Chondrocyte (in vitro differentiated cells): Measurements from ENCODE around the gene EZH1. TPM values are rescaled to one million over a fixed set of nuclear protein-coding genes. Genes with fewer than 3 reads are reported as not detected.
A peak's percentile ranks its signal among the peaks of the same experiment; 100 is the strongest.

Experiments
- DNase-seq: peaks from one replicate; pipeline ENCODE4 v3.0.0; 2021; ENCODE audit warnings: mixed read lengths, low spot score
- H3K27ac Mint-ChIP-seq: one replicate; pipeline ENCODE4 v1.8.0; 2021; ENCODE audit warnings: mild to moderate bottlenecking, moderate library complexity, mixed read lengths; ENCODE audit not compliant: unreplicated experiment
- H3K27me3 Mint-ChIP-seq: 2 replicates; pipeline ENCODE4 v1.8.0; 2021; ENCODE audit warnings: low read depth, mixed read lengths
- H3K36me3 Mint-ChIP-seq: 2 replicates; pipeline ENCODE4 v1.8.0; 2021; ENCODE audit warnings: low read depth, mixed read lengths
- H3K4me1 Mint-ChIP-seq: 2 replicates; pipeline ENCODE4 v1.8.0; 2021; ENCODE audit warnings: low read depth, mild to moderate bottlenecking, mixed read lengths
- H3K4me3 Mint-ChIP-seq: one replicate; pipeline ENCODE4 v1.8.0; 2021; ENCODE audit warnings: mild to moderate bottlenecking, moderate library complexity, mixed read lengths; ENCODE audit not compliant: unreplicated experiment
- H3K9me3 Mint-ChIP-seq: 2 replicates; pipeline ENCODE4 v1.8.0; 2021; ENCODE audit warnings: low read depth, mixed read lengths
- CTCF ChIP-seq: fragments of 200-600 bp; sonication (generic); IDR thresholded peaks from 2 replicates; pipeline ENCODE4 v1.5.0; 2021; ENCODE audit warnings: antibody characterized with exemption, mild to moderate bottlenecking, moderate library complexity
- total RNA-seq: library from RNA; stranded (reverse); gene quantifications from 3 replicates; pipeline ENCODE4 v1.2.1, GENCODE V29; 2021

EZH1 gene
- total RNA-seq, 1 donor from 2014 or later, result 22.2 TPM

GRCh38 chr17:42698736-42699414 lies 46.0 kb downstream of the EZH1 start:
- Mint-ChIP-seq H3K27me3 (no peaks in the 10 kb centered on the region), H3K4me1 (peaks cover 4% of the 10 kb centered on the region), H3K9me3 (no peaks in the 10 kb centered on the region), H3K36me3 (peaks cover 19% of the 10 kb centered on the region), H3K4me3 (no peak overlapping the region), H3K27ac (no peak overlapping the region)
- no peak for DNase-seq
- no peak for TF ChIP-seq CTCF

DNA sequence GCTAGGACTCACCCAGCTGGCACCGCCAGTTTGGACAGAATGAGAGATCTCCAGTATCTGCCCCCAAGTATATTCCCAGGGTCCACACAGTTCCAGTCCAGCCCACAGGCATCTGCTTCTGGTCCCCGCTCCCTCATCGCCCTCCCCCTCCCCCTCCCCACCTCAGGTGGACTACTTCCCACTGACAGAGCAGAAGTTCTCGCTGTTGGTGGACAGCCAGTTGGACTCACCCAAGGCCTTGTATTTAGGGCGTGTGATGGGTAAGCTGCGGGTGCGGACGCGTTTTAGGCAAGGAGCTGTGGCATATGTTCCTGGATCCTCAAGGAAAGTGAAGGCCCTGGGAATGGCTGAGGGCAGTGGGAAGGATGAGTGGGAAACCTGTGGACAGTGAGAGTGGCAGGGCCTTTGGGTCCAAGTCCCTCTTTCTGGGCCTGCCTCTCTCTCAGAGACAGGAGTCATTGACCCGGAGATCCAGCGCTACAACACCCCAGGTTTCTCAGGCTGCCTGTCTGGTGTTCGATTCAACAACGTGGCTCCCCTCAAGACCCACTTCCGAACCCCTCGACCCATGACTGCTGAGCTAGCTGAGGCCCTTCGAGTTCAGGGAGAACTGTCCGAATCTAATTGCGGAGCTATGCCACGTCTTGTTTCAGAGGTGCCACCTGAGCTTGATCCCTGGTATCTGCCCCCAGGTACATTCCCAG lies 47.6 kb downstream of the EZH1 start:
- no peaks in the 10 kb centered on the region for H3K9me3 Mint-ChIP-seq
- H3K36me3 Mint-ChIP-seq, result peaks cover 13% of the 10 kb centered on the region
- no peak overlapping the region for H3K27ac Mint-ChIP-seq
- peaks cover 4% of the 10 kb centered on the region for H3K4me1 Mint-ChIP-seq
- DNase-seq, result no peak
- no peak for TF ChIP-seq CTCF
- H3K4me3 Mint-ChIP-seq, result no peak overlapping the region
- H3K27me3 Mint-ChIP-seq, result no peaks in the 10 kb centered on the region

- H3K4me3 Mint-ChIP-seq, result no peak overlapping the region
- no peaks in the 10 kb centered on the region for H3K27me3 Mint-ChIP-seq
- peaks cover 4% of the 10 kb centered on the region for H3K4me1 Mint-ChIP-seq
- DNase-seq, result no peak
- peaks cover 17% of the 10 kb centered on the region for H3K36me3 Mint-ChIP-seq
- TF ChIP-seq CTCF, result no peak
- H3K27ac Mint-ChIP-seq, result no peak overlapping the region
- no peaks in the 10 kb centered on the region for H3K9me3 Mint-ChIP-seq
Observed at GRCh38 chr17:42695500-42695899, 49.3 kb downstream of the EZH1 start.

DNA sequence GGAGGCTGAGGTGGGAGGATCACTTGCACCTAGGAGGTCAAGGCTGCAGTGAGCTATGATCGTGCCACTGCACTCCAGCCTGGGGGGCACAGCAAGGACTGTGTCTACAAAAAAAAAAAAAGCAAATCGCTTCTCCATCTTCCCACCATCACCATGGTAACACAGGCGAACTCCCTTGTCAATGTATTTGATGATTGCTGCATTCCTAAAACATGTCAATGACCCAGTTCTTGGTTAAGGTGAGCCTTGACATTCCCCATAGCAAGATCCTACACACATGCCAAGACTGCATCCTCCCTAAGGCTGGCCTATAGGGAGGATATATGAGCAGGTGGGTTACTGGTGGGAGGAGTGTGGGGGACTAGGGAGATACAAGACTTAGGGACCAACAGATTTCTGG lies 50.3 kb downstream of the EZH1 start:
- no peak for TF ChIP-seq CTCF
- Mint-ChIP-seq H3K27me3 (no peaks in the 10 kb centered on the region), H3K4me1 (peaks cover 4% of the 10 kb centered on the region), H3K9me3 (no peaks in the 10 kb centered on the region), H3K36me3 (peaks cover 17% of the 10 kb centered on the region), H3K27ac (no peak overlapping the region), H3K4me3 (no peak overlapping the region)
- no peak for DNase-seq

GRCh38 chr17:42692489-42692888 lies 52.4 kb downstream of the EZH1 start:
- DNase-seq, result peak; percentile 56
- Mint-ChIP-seq H3K4me3 (no peak overlapping the region), H3K27ac (no peak overlapping the region), H3K27me3 (no peaks in the 10 kb centered on the region), H3K36me3 (peaks cover 17% of the 10 kb centered on the region), H3K4me1 (no peaks in the 10 kb centered on the region), H3K9me3 (no peaks in the 10 kb centered on the region)
- TF ChIP-seq CTCF, result no peak
